HFFc6 (cell line): ENCODE data around the gene RGS6. TPM values are rescaled to one million over a fixed set of nuclear protein-coding genes. Genes with fewer than 3 reads are reported as not detected.

ENCODE experiments used
- DNase-seq: peaks from one replicate; pipeline ENCODE4 v3.0.0-alpha.2; 2018
- H3K27ac Mint-ChIP-seq: 2 replicates; pipeline ENCODE4 v1.8.0; 2020; ENCODE audit warnings: mild to moderate bottlenecking, mixed read lengths
- H3K27me3 Mint-ChIP-seq: 2 replicates; pipeline ENCODE4 v1.8.0; 2021; ENCODE audit warnings: mild to moderate bottlenecking, moderate library complexity, mixed read lengths; ENCODE audit not compliant: insufficient read depth
- H3K36me3 Mint-ChIP-seq: 2 replicates; pipeline ENCODE4 v1.8.0; 2021; ENCODE audit warnings: low read depth, mixed read lengths
- H3K4me1 Mint-ChIP-seq: 2 replicates; pipeline ENCODE4 v1.8.0; 2020; ENCODE audit warnings: low read depth, mixed read lengths
- H3K4me3 Mint-ChIP-seq: 2 replicates; pipeline ENCODE4 v1.8.0; 2020; ENCODE audit warnings: mild to moderate bottlenecking, moderate library complexity, mixed read lengths
- H3K9me3 Mint-ChIP-seq: 2 replicates; pipeline ENCODE4 v1.8.0; 2020; ENCODE audit warnings: mild to moderate bottlenecking, mixed read lengths
- total RNA-seq, 6 experiments: library from RNA; stranded (reverse); fragmentation: NEBNext Ultra II Directional; extraction: Animal tissue kit (Norgen Biotek cat#: 25700); gene quantifications; 2 replicates in 1 of 6; 3 replicates in 5 of 6; pipeline ENCODE4 v1.2.3, GENCODE V29; 2021
- TF ChIP-seq, protein P1 (sequence below): fragments of 200-600 bp; sonication (generic); IDR thresholded peaks from 2 replicates; pipeline ENCODE4 v1.5.0; 2021; ENCODE audit warnings: antibody characterized with exemption, mild to moderate bottlenecking

The RGS6 gene
- total RNA-seq, 6 experiments from 2014 or later, result not detected

DNA sequence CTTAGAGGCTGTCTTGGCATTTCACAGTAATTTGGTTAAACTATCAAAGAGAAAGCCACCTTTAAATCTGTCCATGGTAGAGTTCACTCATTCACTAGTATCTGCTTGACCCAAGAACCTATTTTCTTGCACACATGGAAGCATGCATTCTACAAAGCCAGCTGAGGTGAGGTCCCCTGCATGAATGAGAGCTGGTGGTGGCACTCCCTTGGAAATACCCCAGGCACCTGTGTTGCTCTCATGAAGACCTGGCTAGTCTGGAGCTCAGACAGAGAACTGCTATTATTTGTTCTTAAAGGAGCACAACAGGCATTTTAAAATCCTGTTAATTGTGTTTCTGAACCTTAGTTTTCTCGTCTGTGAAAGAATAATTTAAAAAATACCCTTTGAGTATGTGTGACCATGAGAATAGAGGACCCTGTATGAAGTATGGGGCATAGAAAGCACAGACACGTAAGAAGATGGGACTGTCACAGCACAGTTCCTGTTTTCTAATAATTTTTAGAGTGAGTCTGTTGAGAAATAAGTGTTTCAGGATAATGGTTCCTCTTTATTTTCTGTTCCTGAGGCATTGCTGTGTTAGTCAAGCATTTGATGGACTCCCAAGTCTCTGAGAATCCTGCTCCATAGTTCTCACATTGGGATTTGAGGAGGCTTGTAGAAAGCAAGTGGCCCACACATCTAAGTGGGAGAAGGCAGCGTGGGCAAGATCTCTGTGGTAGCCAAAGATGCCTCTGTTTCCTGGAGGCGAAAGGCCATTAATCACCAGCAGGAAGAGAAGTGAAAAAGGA, 10.9 kb downstream of the RGS6 start:
- no peak for DNase-seq
- Mint-ChIP-seq H3K27ac (no peak overlapping the region), H3K4me1 (no peaks in the 10 kb centered on the region), H3K4me3 (no peak overlapping the region), H3K27me3 (no peaks in the 10 kb centered on the region; the same call in 1 of the 2 replicates), H3K36me3 (no peaks in the 10 kb centered on the region), H3K9me3 (peaks cover 21% of the 10 kb centered on the region)
- TF ChIP-seq, protein P1, sequence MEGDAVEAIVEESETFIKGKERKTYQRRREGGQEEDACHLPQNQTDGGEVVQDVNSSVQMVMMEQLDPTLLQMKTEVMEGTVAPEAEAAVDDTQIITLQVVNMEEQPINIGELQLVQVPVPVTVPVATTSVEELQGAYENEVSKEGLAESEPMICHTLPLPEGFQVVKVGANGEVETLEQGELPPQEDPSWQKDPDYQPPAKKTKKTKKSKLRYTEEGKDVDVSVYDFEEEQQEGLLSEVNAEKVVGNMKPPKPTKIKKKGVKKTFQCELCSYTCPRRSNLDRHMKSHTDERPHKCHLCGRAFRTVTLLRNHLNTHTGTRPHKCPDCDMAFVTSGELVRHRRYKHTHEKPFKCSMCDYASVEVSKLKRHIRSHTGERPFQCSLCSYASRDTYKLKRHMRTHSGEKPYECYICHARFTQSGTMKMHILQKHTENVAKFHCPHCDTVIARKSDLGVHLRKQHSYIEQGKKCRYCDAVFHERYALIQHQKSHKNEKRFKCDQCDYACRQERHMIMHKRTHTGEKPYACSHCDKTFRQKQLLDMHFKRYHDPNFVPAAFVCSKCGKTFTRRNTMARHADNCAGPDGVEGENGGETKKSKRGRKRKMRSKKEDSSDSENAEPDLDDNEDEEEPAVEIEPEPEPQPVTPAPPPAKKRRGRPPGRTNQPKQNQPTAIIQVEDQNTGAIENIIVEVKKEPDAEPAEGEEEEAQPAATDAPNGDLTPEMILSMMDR, result no peak

DNA sequence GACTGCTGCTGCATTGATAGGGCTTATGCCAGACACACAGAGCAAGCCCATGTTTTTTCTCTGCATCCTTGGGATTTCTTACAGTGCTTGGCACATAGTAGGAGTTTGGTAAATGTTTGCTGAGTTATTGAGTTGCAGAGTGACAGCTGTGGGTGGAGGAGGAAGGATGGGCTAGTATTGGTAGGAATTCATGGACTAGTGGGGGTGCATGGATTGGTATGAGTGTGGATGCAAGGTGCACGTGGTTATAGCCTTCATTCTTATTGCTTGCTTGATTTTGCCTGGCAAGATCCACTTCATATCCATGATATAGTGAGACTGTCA, 11.4 kb downstream of the RGS6 start:
- no peaks in the 10 kb centered on the region; the same call in 1 of the 2 replicates for H3K27me3 Mint-ChIP-seq
- H3K9me3 Mint-ChIP-seq, result peaks cover 25% of the 10 kb centered on the region
- DNase-seq, result no peak
- H3K27ac Mint-ChIP-seq, result no peak overlapping the region
- TF ChIP-seq, protein P1, result no peak
- no peaks in the 10 kb centered on the region for H3K4me1 Mint-ChIP-seq
- H3K4me3 Mint-ChIP-seq, result no peak overlapping the region
- H3K36me3 Mint-ChIP-seq, result no peaks in the 10 kb centered on the region

DNA sequence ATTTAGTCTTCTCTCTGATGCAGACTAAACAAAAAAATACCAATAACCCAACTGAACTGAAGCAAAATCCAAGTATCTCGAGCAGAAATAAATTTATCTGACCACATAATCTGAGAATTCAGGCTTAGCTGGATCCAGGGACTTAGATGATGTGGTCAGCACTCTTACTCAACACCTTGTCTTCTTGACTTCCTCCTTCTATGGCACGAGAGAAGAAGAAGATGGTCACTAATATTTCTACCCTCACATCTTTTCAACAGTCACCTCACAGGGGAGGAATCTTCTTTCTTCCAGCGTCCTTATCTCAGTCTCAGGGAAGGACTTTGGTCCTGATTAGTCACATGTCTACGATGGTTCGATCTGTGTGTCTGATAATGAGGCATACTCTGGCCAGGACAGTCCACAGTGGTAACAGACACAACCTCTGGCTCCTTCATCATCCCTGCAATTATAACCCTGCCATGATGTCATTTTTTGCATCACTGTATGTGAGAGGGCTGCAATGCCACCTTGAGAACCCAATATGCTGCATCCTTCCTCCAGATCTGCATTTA, 15.8 kb downstream of the RGS6 start:
- no peaks in the 10 kb centered on the region; the same call in 1 of the 2 replicates for H3K27me3 Mint-ChIP-seq
- H3K9me3 Mint-ChIP-seq, result peaks cover 28% of the 10 kb centered on the region; the same call in 1 of the 2 replicates
- no peak for DNase-seq
- H3K4me1 Mint-ChIP-seq, result no peaks in the 10 kb centered on the region
- no peak overlapping the region for H3K4me3 Mint-ChIP-seq
- TF ChIP-seq, protein P1, result no peak
- H3K36me3 Mint-ChIP-seq, result no peaks in the 10 kb centered on the region
- no peak overlapping the region for H3K27ac Mint-ChIP-seq

- H3K9me3 Mint-ChIP-seq, result peaks cover 40% of the 10 kb centered on the region
- no peaks in the 10 kb centered on the region for H3K4me1 Mint-ChIP-seq
- no peaks in the 10 kb centered on the region; the same call in 1 of the 2 replicates for H3K36me3 Mint-ChIP-seq
- no peak for DNase-seq
- no peaks in the 10 kb centered on the region for H3K27me3 Mint-ChIP-seq
- TF ChIP-seq, protein P1, result no peak
- H3K27ac Mint-ChIP-seq, result no peak overlapping the region
- no peak overlapping the region for H3K4me3 Mint-ChIP-seq
Observed at GRCh38 chr14:71952381-71953363, 20.4 kb downstream of the RGS6 start.

DNA sequence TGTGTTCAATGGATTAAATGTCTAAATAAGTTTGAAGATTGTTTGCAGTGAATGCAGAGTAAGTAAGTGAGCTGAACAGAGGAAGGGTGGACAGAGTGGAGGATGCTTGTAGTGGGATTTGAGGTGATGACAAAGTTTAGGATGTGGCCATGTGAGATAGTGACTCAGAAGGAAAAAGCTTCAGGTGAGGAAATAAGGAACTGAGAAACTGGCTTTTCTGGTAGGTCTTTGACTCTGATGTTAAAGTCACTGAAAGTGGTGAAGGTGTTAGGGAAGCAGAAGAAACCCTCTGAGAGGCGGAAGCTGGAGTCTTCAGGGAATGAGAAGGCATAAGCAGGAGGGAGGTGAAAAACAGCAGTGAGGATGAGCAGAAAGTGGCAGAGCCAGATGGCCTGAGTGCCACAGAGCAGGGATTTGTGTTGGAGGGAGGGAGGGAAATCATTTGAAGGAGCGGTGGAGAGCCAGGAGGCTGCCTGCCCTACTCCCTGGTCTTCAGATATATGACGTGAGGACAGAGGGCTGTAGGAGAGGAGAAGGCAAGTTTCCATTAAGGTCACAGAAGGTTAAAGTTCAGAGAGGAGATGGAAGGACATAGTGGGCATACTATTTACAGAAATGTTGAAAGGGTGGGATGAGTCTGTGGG, 24.8 kb downstream of the RGS6 start:
- no peaks in the 10 kb centered on the region; the same call in 1 of the 2 replicates for H3K36me3 Mint-ChIP-seq
- no peaks in the 10 kb centered on the region for H3K27me3 Mint-ChIP-seq
- DNase-seq, result no peak
- no peak overlapping the region for H3K27ac Mint-ChIP-seq
- no peaks in the 10 kb centered on the region for H3K4me1 Mint-ChIP-seq
- H3K4me3 Mint-ChIP-seq, result no peak overlapping the region
- TF ChIP-seq, protein P1, result no peak
- H3K9me3 Mint-ChIP-seq, result peaks cover 28% of the 10 kb centered on the region
